T-helper 1 cell treated with Interleukin-12 subunit alpha and Interleukin-12 subunit beta and Interleukin-4 antibody, amounts not matched to agents 30 μg/mL and 1 μg/mL, for 36 hours (primary cell): ENCODE measurements around the gene SBSN.

Source experiments
- H3K27ac Mint-ChIP-seq: one replicate; pipeline ENCODE4 v1.8.0; 2021; ENCODE audit warnings: mild to moderate bottlenecking, mixed read lengths
- H3K27me3 Mint-ChIP-seq: one replicate; pipeline ENCODE4 v1.8.0; 2021; ENCODE audit warnings: low read depth, mixed read lengths
- H3K36me3 Mint-ChIP-seq: one replicate; pipeline ENCODE4 v1.8.0; 2021; ENCODE audit warnings: low read depth, mixed read lengths
- H3K4me1 Mint-ChIP-seq: one replicate; pipeline ENCODE4 v1.8.0; 2021; ENCODE audit warnings: low read depth, mixed read lengths
- H3K4me3 Mint-ChIP-seq: one replicate; pipeline ENCODE4 v1.8.0; 2021; ENCODE audit warnings: mild to moderate bottlenecking, moderate library complexity, mixed read lengths
- H3K9me3 Mint-ChIP-seq: one replicate; pipeline ENCODE4 v1.8.0; 2021; ENCODE audit warnings: mixed read lengths

The SBSN gene

DNA sequence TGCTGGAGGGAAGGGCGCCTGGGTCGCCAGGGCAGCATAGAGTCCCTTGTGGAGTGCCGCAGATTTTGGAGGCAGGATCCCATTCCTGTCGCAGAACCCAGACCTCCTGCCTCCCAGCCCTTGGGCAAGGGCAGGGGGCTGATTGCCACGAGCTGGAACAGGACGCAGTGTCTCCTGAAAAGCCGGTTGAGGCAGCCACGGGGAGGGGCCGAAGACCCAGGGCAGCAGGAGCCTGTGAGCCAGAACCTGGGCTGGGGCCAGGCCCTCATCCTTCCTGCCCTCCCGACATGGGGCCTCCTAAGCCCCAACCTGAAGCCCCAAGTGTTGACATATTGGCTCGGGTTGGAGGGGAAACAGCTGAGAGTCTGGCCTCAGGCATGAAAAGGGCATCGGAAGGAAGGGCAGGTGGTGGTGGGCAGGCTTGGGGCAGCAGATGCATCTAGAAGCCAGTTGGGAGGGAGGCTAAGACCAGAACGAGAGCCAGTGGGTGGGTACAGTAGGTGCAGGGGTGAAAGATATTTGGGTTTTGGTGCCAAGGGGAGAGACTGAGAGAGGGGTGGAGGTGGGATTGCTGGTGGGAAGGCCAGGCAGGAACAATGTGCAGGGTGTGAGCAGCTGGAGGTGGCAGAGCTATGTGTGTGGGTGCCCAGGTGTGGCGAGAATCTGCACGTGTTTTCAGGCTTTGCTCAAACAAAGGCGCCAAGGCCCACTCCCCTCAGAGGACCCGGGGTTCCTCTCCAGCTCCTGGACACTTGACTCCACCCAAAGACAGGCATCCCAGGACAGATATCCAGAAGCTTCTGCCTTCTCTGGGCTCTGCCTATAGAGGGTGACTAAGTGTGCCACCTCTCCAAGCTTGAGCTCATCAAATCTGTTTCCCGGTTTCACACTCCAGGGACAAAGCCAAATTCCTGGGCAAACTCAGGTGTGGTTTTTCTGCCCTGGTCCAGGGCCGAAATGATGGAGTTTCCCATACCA, 1.4 kb upstream of the SBSN start:
- Mint-ChIP-seq H3K9me3 (no peaks in the 10 kb centered on the region), H3K4me3 (no peak overlapping the region), H3K4me1 (peaks cover 8% of the 10 kb centered on the region), H3K36me3 (no peaks in the 10 kb centered on the region), H3K27ac (no peak overlapping the region), H3K27me3 (peaks cover 38% of the 10 kb centered on the region)

DNA sequence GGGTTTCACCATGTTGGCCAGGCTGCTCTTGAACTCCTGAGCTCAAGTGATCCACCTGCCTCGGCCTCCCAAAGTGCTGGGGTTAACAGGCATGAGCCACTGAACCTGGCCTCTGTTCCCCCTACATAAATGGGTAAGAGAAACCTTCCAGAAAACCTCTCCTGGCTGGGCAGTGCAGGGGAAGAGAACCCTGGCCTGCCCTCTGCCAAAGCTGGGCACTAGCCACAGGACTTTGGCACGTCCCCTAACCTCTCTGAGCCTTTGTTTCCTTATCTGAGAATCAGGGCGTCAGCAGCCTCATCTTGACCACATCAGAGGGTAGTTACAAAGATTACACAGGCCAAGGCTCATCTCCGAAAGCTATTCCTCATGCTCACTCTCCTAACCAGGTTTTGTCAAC, 2.2 kb downstream of the SBSN start:
- no peak overlapping the region for H3K27ac Mint-ChIP-seq
- no peaks in the 10 kb centered on the region for H3K36me3 Mint-ChIP-seq
- no peaks in the 10 kb centered on the region for H3K4me1 Mint-ChIP-seq
- peaks cover 17% of the 10 kb centered on the region for H3K27me3 Mint-ChIP-seq
- no peak overlapping the region for H3K4me3 Mint-ChIP-seq
- no peaks in the 10 kb centered on the region for H3K9me3 Mint-ChIP-seq

DNA sequence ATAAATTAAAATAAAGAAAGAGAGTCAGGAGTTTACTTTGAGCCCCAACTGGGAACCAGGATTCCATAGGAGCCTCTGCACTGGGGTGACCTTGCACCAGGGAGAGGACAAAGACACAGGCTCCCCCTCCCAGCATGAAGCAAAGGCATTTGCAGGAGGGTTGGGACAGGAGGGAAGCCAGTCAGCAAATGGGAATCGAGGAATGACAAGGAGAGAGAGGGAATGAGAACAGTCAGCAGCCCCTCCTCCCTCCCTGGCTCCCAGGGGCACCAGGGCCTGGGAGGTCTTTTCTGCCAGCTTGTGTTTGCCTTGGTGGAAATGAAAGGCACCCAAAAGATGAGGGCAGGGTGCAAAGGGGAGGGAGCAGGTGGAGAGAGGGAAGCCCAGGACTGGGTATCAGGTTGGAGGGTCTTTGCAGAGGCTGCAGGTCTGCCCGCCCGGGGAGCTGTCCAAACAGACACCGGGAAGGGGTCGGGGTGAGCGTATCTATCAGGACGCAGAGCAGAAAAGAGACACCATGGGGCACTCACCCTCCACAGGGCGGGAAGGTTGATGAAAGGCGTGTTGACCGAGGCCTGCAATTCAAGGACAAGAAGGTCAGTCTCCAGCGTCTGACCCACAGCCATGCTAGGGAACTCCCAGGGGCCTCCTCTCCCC, 3.8 kb downstream of the SBSN start:
- no peaks in the 10 kb centered on the region for H3K36me3 Mint-ChIP-seq
- H3K4me1 Mint-ChIP-seq = no peaks in the 10 kb centered on the region
- no peak overlapping the region for H3K4me3 Mint-ChIP-seq
- peaks cover 13% of the 10 kb centered on the region for H3K27me3 Mint-ChIP-seq
- no peaks in the 10 kb centered on the region for H3K9me3 Mint-ChIP-seq
- no peak overlapping the region for H3K27ac Mint-ChIP-seq

DNA sequence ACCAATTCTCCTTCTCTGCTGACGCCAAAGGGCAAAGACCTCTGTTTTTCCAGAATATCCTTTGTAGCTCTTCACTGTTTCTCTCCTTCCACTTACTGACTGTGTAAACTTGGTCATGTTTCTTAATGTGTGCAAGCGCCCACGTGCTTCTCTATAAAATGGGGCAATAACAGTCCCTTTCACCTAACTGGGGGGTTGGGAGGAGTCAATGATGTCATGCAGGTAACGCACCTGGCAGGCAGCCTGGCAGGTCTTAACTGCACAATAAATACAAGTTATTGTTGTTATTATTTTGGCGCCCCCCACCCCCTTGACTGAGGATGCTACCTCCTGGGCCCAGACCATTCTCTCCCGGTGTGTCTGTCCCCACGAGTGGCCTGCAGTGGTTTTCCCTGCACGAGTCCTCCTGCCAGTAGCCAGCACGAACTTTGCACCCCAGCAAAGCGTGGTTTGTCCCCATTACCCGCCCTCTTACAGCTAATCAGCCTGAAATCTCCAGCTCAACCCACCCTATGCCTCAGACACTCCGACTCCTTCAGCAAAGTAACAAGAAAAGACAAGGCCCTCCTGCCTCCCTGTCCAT, 5.3 kb downstream of the SBSN start:
- Mint-ChIP-seq H3K4me1 (no peaks in the 10 kb centered on the region), H3K27ac (no peak overlapping the region), H3K36me3 (no peaks in the 10 kb centered on the region), H3K27me3 (peaks cover 2% of the 10 kb centered on the region), H3K4me3 (no peak overlapping the region), H3K9me3 (no peaks in the 10 kb centered on the region)

DNA sequence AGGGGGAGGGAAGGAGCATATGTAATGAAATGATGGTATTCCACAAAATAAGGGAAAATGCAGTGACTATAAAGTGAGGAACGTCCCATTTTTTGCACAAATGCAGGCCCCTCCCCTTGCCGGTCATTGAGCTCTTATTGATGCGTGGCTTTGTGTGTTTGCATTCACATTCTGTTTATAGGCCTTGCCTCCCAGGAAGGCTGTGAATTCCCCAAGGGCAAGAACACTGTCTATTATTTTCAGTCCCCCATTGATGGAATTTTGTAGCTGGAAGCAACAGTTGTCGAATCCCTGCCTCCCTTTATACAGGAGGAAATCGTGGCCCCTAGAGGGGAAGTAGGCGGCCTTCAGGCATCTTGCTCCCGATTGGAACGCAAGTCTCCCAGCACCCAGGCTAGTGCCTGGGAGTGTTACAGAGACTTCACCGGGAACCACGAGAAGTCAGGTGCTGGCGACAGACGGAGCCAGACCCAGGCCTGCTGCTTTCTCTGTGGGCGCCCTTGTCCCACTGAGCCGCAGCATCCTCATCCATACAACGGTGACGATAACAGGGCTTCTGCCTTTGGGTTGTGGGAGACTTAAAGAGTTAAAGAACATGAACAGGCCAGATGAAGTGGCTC, 6.9 kb downstream of the SBSN start:
- no peak overlapping the region for H3K4me3 Mint-ChIP-seq
- peaks cover 6% of the 10 kb centered on the region for H3K27me3 Mint-ChIP-seq
- H3K4me1 Mint-ChIP-seq = no peaks in the 10 kb centered on the region
- H3K27ac Mint-ChIP-seq = no peak overlapping the region
- no peaks in the 10 kb centered on the region for H3K9me3 Mint-ChIP-seq
- no peaks in the 10 kb centered on the region for H3K36me3 Mint-ChIP-seq

DNA sequence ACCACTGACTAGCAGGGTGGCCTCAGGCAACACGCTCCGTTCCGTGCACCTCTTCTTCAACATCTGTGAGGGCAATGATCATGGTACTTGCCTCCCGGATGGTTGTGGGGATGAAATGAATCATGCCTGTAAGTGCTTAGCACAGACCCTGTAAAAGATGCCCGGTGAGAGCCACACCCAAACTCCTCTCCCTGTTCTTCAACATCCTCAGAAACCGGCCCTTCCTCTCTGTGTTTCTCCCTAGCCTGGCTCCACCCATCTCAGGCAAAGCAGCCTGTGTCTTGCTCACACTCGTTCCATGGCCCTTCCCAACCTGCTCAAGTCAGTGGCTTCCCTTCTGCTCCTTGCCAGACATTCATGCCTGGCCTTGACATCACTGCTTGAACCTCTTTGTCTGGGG, 8.8 kb downstream of the SBSN start:
- Mint-ChIP-seq H3K4me3 (no peak overlapping the region), H3K27me3 (peaks cover 10% of the 10 kb centered on the region), H3K27ac (no peak overlapping the region), H3K36me3 (no peaks in the 10 kb centered on the region), H3K4me1 (no peaks in the 10 kb centered on the region), H3K9me3 (no peaks in the 10 kb centered on the region)

DNA sequence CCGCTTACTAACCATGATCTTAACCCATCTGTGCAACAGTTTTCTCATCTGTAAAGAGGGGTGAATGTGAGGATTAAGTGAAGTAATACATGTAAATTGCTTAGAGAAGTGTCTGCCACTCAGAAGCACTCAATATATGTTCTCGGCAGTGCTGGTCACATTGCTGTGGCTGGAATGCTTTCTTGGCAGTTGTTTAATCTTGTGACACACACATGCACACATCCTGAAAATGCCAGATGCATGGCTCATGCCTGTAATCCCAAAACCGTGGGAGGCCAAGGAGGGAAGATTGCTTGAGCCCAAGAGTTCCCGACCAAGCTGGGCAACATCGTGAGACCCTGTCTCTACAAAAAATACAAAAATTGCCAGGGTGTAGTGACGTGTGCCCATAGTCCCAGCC, 9.8 kb downstream of the SBSN start:
- Mint-ChIP-seq H3K9me3 (no peaks in the 10 kb centered on the region), H3K36me3 (no peaks in the 10 kb centered on the region), H3K27me3 (peaks cover 14% of the 10 kb centered on the region), H3K4me3 (no peak overlapping the region), H3K4me1 (no peaks in the 10 kb centered on the region), H3K27ac (no peak overlapping the region)

DNA sequence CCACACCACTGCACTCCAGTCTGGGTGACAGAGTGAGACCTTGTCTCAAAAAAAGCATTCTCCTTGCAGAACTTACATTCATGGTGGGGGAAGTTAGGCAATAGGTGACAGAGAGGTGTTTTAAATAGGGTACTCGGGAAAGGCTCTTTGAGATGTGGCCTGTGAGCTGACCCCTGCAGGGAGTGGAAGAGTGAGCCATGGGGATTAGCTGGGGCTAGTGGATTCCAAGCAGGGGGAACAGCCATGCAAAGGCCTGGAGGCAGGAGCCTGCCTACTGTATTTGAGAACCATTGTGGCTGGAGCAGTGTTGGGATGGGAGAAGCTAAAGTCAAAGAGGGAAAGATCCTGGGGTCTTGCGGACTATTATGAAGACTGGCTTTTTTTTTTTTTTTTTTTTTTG, 10.8 kb downstream of the SBSN start:
- peaks cover 22% of the 10 kb centered on the region for H3K27me3 Mint-ChIP-seq
- H3K27ac Mint-ChIP-seq = no peak overlapping the region
- H3K4me3 Mint-ChIP-seq = no peak overlapping the region
- no peaks in the 10 kb centered on the region for H3K4me1 Mint-ChIP-seq
- H3K36me3 Mint-ChIP-seq = no peaks in the 10 kb centered on the region
- no peaks in the 10 kb centered on the region for H3K9me3 Mint-ChIP-seq

DNA sequence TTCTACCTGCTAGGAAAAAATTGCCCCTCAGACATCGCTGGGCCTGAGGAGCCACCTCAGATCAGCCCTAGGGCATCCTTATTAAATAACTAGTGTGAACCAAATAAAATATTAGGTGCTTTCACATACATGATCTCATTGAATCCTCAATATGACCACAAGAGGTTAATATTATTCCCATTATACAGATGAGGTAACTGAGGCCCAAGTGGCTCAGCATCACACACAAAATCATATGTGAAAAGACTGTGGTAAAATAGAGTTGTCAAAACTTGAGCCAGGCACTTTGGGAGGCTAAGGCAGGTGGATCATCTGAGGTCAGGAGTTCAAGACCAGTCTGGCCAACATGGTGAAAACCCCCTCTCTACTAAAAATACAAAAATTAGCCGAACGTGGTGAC, 11.8 kb downstream of the SBSN start:
- H3K27ac Mint-ChIP-seq = no peak overlapping the region
- H3K4me3 Mint-ChIP-seq = no peak overlapping the region
- H3K4me1 Mint-ChIP-seq = no peaks in the 10 kb centered on the region
- no peaks in the 10 kb centered on the region for H3K9me3 Mint-ChIP-seq
- H3K36me3 Mint-ChIP-seq = no peaks in the 10 kb centered on the region
- peaks cover 32% of the 10 kb centered on the region for H3K27me3 Mint-ChIP-seq

DNA sequence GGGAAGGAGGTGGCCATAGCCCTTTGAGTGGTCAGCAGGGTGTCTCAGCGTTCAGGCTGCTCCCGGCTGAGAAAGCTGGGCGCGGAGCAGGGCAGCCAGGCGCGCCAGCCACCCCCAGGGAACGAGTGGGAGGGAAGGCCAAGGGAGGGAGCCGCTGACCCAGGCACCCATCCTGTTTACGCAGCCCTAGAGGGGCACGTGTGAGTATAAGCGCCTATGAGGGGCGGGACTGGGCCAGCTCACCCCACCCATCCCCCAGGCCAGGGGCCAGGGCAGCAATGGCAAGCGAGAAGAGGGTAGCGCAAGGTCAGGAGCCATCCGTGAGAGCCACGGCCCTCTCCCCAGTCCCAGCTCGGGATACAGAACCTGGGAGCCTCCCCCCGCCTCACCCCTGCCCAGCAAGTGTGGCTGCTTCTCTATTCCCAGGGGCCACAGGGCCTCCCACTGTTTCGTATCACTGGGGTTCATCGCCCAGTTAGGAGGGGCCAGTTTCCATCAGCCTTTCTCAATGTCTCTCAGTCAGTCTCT, 13.8 kb downstream of the SBSN start:
- no peak overlapping the region for H3K4me3 Mint-ChIP-seq
- H3K9me3 Mint-ChIP-seq = no peaks in the 10 kb centered on the region
- H3K36me3 Mint-ChIP-seq = no peaks in the 10 kb centered on the region
- no peak overlapping the region for H3K27ac Mint-ChIP-seq
- peaks cover 4% of the 10 kb centered on the region for H3K4me1 Mint-ChIP-seq
- H3K27me3 Mint-ChIP-seq = peaks cover 48% of the 10 kb centered on the region

DNA sequence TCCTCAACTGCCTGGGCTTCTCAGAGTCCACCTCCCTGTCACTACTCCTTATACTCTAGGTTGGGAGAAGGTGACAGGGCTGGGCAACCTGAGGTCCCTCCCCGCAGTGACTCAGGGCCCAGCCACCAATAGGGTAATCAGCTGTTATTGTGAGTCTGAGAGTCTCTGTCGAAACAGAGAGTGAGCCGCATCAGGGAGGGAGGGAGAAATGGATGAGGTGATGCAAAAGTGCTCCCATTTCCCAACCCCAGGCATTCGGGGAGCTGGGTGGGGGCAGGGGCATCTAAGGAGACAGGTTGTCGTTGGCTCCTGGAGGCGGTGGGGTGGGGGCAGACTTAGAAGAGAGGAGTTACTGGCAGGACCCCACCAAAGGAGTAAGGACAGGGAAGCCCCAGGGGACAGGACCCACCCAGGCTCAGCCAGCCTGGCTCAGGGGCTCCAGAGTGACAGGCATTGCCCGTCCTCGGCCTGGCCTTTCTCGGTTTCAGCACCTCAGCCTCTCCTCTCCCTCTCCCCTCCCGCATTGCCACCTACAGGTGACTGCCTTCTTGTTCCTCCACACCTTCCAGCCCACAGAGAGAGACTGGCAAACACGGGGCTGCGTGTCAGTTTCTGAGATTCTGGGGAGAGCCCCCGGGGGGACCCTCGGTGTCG, 14.4 kb downstream of the SBSN start, which contains the start of gene DMKN:
Gene DMKN, minus strand, starts transcription at position 22 of the 654 bp plus-strand sequence. CDS start 174 bp downstream, outside the sequence.
- H3K4me1 Mint-ChIP-seq = peaks cover 6% of the 10 kb centered on the region
- H3K9me3 Mint-ChIP-seq = no peaks in the 10 kb centered on the region
- no peaks in the 10 kb centered on the region for H3K36me3 Mint-ChIP-seq
- H3K27me3 Mint-ChIP-seq = peaks cover 54% of the 10 kb centered on the region
- no peak within 1 kb of the TSS for H3K4me3 Mint-ChIP-seq
- no peak within 1 kb of the TSS for H3K27ac Mint-ChIP-seq

DNA sequence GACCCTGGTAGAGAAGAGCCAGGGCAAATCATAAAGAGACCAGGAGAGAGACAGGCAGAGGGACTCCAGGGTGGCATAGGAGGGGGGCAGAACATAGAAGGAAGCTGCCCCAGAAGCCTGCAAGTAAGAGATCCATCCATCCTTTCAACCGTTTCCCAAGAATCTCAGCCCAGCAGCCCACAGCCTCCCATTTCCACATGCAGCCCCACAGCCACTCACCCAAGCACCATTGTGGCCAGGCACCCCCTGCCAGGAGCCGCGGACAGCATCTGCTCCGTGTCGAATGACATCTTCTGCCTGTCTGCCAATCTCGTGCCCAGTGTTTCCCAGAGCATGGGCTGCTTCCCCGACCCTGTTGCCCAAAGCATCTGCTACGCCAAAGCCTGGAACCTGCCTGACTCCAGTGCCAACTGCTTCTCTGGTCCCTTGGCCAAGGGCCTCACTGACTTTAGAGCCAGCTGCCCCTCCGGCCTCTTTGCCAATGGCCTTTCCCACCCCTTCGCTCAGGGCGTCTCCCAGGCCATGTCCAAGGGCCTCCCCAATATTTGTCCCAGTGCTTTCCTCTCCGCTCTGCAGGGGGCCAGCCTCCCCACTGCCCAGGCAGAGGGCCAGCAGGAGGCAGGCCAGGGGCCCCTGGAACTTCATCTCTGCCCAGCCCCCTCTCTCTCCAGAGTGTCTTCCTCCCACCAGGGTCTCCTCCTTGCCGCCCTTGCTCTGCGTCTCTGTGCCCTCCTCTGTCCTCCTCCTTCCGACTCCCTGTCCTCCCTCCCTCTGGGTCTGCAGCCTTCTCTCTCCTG, 15.1 kb downstream of the SBSN start:
- Mint-ChIP-seq H3K27ac (no peak overlapping the region), H3K4me3 (no peak overlapping the region), H3K36me3 (no peaks in the 10 kb centered on the region), H3K4me1 (peaks cover 6% of the 10 kb centered on the region), H3K27me3 (peaks cover 62% of the 10 kb centered on the region), H3K9me3 (no peaks in the 10 kb centered on the region)

DNA sequence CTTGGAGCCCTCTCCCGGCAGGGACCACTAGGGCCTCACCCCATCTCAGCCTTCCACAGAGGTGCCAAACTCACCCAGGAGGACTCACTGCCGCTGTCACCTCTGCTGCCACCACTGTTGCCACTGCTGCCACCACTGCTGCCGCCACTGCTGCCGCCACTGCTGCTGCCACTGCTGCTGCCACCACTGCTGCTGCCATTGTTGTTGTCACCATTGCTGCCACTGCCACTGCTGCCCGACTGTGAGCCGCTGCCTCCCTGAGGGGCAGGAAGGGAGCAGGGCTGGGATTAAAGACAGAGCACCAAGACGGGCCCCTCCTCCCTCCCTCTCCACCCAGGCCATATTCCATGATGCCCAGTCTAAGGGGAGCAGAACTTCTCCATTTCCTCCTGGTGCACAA, 16.8 kb downstream of the SBSN start:
- no peak overlapping the region for H3K27ac Mint-ChIP-seq
- H3K4me1 Mint-ChIP-seq = peaks cover 6% of the 10 kb centered on the region
- no peak overlapping the region for H3K4me3 Mint-ChIP-seq
- H3K27me3 Mint-ChIP-seq = peaks cover 63% of the 10 kb centered on the region
- H3K9me3 Mint-ChIP-seq = no peaks in the 10 kb centered on the region
- H3K36me3 Mint-ChIP-seq = no peaks in the 10 kb centered on the region
